SK-N-MC (cell line): ENCODE data around the gene ACTA1.

Experiments
- FOXP2 ChIP-seq: optimal IDR thresholded peaks from 2 replicates; pipeline ENCODE3; 2011; ENCODE audit warnings: mild to moderate bottlenecking, moderate library complexity; ENCODE audit not compliant: insufficient read depth; ENCODE audit errors: extremely low read length, control extremely low read depth
- POLR2AphosphoS5 ChIP-seq: IDR thresholded peaks from 2 replicates; pipeline ENCODE4 v1.6.1; 2012; ENCODE audit warnings: mild to moderate bottlenecking, low read depth, low read length, borderline replicate concordance

- TF ChIP-seq POLR2AphosphoS5 (no peak), FOXP2 (no peak)
These were observed 13.9 kb upstream of the ACTA1 start for GRCh38 chr1:229447809-229448252.
